Activated T-helper 9 cell treated with anti-CD3 and anti-CD28 coated beads, Interleukin-2, amount 50 U/mL, for 16 hours (primary cell): ENCODE data around the gene TEX38.
A peak's percentile ranks its signal among the peaks of the same experiment; 100 is the strongest.
"Not testable (repeated sequence)": the region's sequence is repeated elsewhere in the genome, so short reads cannot be mapped to it uniquely, and the experiment has no call there.

Experiments used
- DNase-seq: peaks from one replicate; pipeline ENCODE4 v3.0.0-alpha.2; 2020; ENCODE audit warnings: low read depth

TEX38 gene

GRCh38 chr1:46687921-46688509 is 16.4 kb downstream of the TEX38 start:
- DNase-seq = no peak

DNA sequence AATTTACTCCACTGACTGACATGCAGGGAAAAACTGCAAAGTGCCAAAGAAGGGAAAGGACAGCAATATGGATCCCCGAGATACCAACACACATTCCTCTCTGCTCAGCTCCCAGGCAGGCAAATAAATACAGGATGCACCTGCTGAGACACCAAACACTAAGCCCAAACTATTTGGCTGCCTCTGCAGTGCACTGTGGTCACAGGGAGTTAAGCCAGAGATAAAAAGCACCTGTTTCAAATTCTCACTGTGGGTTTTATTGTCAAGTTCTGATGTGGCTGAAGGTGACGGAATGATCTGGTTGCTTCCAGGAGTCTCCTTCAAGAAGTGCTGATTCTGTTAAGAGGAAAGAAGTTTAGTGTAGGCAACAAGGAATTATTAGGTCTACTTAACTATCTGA is 17.7 kb downstream of the TEX38 start:
- DNase-seq = no peak

DNA sequence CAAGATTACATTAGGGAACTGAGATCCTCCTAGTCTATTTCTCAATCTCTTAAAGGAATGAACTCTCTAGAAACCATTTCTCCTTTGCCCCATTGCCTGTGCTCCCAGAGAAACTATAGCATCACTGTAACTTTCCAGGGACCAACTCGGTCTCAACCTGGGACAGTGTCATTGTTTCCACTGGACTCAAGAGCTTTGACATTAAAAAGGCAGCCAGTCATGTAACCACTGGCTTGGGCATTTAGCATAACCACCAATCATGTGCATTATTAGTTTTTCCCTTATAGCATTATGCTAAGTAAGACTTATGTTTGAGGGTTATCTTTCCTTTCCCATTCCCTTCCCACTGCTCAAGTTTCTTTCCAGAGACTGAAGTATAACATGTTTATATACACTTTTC is 18.2 kb downstream of the TEX38 start:
- DNase-seq = no peak

- no peak for DNase-seq
Measured at GRCh38 chr1:46690931-46691421, 19.3 kb downstream of the TEX38 start.

- no peak for DNase-seq
Measured at GRCh38 chr1:46691997-46692790, 20.5 kb downstream of the TEX38 start.

DNA sequence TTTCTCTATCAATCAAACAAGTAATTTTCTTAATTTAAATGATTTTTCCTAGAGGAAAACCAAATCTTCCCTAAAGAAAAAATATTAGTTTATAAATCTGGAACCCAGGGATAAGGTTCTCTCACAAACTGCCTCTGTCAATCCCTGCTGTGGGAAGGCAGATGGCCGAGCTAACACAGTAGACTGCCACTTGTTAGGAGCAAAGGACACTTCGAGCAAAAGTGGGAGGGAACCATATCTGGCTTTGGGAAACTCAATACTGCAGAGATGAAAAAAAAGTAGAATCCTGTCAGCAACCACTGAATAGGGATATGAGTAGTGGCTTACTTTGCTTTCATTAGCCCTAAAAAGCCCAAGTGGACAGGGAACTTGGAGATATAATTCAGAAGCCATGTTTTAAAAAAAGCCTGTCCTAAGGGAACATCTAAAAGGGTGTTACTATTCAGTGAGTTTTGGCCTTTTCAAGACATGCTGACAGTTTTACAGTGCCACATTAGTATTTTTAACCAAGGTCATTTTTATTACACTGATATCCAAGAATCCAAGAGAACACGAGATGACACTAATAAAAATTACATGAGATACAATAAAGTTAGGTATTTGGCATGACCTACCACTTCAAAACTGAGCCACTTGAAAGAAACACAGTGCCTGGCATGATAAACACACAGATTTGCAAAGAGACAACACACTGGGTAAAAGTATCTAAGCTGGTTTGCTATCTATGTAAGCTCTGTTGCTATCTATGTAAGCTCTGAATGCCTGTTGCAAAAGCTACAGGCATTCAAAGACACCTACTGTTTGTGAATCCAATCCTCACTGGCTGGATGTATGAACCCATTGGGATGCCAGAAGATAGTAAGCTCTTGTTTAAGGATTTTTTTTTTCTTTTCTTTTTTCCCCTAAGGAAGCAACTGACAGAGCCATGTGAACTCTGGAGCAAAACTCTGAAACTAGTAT is 21.4 kb downstream of the TEX38 start:
- no peak for DNase-seq

DNA sequence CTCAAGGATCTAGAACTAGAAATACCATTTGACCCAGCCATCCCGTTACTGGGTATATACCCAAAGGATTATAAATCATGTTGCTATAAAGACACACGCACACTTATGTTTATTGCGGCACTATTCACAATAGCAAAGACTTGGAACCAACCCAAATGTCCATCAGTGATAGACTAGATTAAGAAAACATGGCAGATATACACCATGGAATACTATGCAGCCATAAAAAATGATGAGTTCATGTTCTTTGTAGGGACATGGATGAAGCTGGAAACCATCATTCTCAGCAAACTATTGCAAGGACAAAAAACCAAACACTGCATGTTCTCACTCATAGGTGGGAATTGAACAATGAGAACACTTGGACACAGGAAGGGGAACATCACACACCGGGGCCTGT is 23.0 kb downstream of the TEX38 start:
- DNase-seq = not testable (repeated sequence)

DNA sequence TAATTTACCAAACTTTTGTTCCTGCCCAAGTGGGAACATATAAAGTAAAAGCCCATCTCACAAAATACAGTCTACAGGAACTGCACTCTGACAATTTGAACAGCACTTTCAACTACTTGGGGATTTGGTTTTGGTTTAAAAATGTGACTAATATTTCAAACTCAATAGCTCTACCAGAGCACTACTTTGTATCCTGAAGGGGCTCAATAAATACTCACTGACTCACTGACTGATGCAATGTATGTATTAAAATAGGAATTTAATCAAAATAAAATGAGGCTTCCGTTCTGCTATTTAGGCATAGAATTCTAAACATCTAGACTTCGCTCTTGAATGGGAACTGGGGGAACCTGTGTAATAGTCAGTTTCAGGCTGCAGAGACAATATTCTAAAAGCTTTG is 25.4 kb downstream of the TEX38 start:
- no peak for DNase-seq

DNA sequence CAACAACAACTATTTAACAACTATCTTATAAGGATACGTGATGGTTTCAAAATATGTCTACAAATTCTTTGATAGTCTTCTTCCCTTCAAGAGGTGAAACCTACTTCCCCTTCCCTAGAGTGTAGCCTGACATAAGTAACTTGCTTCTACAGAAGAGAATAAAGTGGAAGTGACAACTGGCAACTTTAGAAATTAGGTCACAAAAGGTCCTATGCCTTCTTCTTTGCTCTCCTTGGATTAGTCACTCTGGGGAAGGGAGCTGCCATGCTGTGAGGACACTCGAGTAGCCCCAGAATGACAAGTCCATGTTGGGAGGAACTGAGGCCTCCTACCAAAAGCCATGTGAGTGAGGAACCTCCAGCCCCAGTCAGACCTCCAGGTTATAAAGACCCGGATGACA is 28.0 kb downstream of the TEX38 start:
- no peak for DNase-seq

DNA sequence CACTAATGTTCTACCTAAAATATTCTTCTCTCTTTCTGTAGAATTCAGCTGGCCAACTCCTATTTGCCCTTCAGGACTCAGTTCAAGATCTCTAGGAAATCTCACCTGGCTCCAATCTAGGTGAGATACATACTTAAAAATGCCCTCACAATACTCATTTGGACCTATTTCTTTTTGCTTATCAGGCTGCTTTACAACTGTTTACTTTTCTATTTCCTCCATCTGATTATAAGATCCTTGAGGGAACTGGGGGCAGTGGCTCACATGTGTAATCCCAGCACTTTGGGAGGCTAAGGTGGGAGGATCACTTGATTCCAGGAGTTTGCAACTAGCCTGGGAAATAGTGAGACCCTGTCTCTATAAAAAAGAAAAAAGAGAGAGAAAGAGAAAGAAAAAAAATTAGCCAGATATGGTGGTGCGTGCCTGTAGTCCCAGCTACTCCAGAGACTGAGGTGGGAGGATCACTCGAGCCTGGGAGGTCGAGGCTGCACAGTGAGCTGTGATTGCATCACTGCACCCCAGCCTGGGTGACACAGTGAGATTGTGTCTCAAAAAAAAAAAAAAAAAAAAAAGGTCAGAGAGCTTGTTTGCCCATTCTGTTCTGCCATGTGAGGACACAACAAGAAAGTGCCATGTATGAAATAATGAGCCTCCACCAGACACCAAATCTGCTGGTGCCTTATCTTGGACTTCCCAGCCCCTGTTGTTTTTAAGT is 32.4 kb downstream of the TEX38 start:
- DNase-seq = no peak

DNA sequence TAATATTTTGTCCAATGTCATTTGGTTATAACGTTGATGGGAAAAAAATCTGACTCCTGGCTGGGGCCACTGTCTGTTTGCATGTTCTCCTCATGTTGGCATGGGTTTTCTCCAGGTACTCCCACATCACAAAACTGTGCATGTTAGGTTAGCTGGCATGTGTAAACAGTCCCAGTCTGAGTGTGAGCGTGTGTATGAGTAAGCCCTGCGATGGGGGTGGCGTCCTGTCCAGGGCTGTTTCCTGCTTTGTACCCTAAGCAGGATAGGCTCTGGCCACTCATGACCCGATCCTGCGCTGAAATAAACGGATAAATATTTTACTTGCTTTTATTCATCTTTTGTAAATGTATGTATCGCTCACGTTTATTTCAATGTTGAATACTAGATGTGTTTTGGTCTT is 33.8 kb downstream of the TEX38 start:
- no peak for DNase-seq

- DNase-seq = no peak
Measured at GRCh38 chr1:46708121-46708520, 36.5 kb downstream of the TEX38 start.

GRCh38 chr1:46714976-46715375 is 43.3 kb downstream of the TEX38 start:
- no peak for DNase-seq

GRCh38 chr1:46717654-46718053 is 46.0 kb downstream of the TEX38 start:
- no peak for DNase-seq

- DNase-seq = no peak
Measured at GRCh38 chr1:46718340-46718726, 46.7 kb downstream of the TEX38 start.

DNA sequence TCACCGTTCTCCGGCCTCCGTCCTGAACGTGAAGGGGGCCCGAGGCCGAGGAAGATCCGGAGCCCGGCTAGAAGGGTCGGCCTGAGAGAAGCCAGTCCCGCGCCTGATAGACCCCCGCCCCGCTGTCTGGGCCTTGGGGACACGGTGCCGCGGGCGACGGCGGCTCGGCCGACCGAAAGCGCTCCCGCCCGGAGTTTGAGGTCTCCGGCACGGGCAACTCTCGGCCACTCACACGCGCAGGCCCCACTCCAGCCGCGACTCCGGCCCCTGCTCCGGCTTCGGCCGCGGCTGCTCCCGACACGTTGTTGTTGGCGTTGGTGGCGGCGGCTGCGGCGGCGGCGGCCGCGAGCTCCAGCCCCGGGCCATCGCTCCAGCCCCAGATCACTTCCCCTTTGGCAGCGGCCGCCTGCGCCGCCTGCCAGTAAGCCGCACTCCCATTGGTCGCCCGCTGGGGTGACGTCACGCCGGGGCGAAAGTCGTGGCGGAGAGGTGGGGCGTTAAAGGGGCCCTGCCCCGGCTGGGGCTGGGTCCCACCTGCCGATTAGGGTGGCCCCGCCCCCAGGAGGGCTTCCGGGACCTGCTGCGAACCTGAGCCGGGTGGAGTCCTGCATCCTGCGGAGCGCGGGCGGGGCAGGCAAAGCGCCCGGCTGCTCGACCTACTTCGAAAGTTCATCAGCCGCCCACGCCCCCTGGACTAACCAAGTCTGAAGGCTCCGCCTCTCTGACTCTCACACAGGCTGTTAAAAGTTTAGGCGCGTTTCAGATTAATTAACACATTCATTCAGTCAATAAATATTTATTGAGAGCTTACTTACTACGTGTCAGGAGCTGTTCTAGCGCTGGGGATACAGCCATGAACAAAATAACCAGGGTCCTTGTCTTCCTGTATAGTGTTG is 47.3 kb downstream of the TEX38 start, which contains the start of gene EFCAB14:
EFCAB14 (minus strand) TSS at position 388 of the 896 bp plus-strand sequence. CDS start 1,027 bp downstream, outside the sequence.
- peak; percentile 98 for DNase-seq

GRCh38 chr1:46719689-46720088 is 48.0 kb downstream of the TEX38 start:
- DNase-seq = no peak

GRCh38 chr1:46720319-46720718 is 48.7 kb downstream of the TEX38 start:
- DNase-seq = not testable (repeated sequence)

DNA sequence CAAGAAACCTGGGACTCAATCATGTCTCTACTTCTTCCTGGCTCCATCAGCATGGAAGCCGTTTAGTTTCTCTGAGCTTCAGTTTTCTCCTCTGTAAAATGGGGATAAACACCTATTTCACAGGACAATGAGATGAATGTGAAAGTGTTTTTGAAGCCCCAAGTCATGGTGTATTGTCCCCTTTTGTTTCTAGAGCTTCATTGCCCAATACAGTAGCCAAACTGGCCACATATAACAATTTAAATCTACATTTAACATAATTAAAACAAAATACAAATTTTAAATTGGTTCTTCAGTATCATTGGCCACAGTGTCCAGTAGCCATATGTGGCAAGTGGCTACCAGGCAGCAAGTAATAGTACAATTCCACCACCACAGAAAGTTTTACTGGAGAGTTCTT is 49.5 kb downstream of the TEX38 start:
- DNase-seq = no peak

DNA sequence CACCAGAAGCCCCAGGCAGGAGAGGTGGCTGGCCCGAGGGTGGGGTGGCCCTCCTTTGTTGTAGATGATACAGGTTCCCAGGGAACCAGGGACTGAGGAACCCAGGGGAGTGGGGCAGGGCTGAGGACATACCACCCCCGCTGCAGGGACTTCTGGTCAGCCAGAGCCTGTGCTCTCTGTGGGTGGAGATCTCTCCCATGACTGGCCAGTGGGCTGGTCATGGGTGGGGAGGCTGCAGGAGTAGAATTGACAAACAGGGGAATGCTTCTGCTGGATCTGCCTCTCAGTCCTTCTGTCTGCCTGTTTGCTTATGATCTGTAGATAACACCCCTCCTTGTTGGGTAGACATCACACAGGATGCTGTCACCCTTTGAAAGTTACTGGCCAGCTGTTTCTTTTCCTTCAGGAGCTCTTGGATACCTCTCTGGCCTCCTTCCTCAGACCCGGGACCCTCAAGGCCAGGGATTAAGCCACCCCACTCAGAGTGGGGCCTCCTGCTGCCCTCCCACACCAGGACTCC is 50.1 kb downstream of the TEX38 start:
- DNase-seq = no peak
